NCI-H187 treated with DMSO at 0.1 percent for 48 hours (cell line): Measurements from ENCODE around the gene RFNG.

Experiments used
- DNase-seq: peaks from one replicate; lab custom pipeline; 2025; lab: John Stamatoyannopoulos, UW

RFNG gene

DNA sequence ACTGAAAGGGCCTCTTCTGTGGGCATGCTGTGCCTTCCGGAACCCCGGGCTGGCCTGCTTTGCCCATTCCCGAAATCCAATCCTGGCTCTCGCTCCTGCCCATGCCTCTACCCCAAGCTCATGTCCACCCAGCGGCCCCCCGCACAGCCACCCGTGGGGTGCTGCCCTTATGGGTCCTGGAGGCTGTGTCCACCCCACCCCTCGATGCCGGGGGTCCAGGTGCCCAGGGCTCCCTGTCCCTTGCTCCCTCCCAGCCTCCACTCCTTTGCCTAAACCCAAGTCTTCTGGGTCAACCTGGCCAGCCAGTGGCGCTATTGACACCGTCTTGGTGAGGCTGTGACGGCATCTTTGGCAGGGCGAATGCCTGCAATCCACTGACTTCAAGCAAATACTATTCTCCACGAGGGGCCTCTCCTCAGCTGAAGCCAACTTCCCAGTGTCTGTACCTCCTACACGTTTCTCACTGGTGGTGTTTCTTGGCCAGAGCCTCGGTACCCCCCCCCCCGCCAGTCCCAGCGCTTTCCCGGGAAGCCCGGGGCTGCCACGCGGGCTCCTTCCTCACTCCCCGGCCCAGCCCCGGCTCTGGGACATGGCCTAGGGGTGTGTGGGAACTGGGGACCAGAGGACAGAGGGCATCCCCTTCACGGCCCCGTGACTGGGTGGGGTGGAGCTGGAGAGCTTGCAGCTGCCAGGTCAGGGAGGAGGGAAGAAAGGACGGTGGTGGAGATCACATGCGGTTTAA is 26.2 kb upstream of the RFNG start:
- no peak for DNase-seq

DNA sequence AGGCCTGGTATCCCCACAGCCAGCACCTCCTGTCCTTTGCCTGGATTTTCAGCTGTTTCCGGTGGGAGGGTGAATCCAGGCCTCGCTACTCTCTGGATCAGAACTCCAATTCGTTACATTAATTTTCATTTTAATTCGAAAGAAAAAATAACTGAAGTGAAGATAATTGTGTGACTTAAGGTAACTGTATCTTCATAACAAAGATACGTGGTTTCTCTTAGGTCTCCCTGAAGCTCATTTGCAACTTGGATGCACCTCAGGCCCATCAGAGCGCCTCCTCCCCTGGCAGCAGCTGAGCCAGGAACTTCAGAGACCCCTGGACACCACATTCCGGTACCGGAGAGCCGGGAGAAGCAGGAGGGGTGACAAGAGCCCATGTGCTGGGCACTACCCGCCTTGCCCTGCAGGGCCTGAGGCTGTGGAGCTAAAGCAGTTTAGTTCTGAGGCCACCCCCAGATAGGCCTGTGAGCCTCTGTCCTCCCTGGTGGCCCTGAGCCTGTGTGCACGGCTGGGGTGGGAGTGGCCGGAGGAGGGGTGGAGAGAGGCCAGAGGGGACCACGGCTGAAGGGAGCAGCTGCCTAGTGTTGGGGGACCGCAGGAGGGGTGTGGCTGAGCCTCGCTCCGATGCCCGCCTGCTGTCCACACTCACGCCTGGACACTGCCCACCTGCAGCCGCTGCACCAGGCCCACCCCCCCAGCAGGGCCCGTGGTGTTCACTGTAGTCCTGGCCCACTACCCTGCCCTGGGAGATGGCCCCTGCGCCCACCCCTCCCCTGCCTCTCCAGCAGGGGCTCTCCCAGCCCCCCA is 25.4 kb upstream of the RFNG start:
- DNase-seq: no peak

DNA sequence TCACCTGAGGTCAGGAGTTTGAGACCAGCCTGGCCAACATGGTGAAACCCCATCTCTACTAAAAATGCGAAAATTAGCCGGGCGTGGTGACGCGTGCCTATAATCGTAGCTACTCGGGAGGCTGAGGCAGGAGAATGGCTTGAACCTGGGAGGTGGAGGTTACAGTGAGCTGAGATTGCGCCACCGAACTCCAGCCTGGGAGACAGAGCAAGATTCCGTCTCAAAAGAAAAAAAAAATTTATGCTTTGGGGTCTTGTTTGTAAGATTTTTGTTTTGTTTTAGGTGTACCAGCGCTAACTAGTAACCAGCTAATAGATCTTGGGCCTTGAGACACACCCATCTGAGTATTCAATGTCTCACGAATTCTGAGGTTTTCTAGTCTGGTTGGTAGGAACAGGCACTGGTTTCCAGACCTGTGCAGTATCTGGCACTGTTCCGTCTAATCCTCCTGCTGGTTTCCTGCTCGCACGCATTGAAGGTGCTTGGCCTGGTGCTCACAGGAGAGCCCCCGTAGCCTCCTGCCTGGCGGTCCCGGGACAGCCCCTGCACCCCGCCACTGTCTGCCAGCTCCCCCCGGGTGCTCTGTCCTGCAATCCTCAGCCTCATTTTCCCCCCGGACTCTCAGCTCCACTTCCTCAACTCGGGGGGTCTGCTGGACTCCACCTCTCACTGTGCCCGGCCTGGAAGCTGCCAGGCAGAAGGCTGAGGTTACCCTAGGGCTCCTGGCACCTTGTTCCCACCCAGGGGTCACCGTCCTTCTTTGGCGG is 24.6 kb upstream of the RFNG start:
- DNase-seq: no peak

DNA sequence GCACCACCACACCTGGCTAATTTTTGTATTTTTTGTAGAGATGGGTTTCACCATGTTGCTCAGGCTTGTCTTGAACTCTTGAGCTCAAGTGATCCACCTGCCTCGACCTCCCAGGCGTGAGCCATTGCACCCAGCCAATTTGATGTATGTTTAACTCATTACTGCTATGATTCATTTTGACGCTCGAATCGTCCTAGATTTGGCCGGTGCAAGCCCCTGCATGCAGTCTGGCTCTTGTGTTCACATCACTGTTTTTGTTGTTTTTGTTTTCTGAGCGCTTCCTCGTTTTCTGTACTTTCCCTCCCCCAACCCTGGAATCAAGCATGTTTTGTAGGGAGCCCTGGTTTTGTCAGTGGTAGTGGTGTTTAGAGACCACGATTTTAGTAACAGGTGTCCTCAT is 21.8 kb upstream of the RFNG start:
- DNase-seq: no peak

DNA sequence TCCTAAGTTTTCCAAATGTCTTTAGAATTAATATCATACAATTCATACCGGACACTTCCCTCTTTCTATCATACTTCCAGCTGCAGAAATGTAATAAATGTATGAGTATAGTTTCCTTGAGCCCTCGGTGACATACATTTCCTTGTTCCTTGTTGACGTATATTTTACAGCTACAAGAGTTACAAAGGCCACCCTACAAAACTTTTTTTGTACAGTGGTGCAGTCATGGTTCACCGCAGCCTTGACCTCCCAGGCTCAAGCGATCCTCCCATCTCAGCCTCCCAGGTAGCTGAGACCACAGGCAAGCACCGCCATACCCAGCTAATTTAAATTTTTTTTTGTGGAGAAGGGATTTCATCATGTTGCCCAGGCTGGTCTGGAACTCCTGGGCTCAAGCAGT is 21.2 kb upstream of the RFNG start:
- DNase-seq: no peak

DNA sequence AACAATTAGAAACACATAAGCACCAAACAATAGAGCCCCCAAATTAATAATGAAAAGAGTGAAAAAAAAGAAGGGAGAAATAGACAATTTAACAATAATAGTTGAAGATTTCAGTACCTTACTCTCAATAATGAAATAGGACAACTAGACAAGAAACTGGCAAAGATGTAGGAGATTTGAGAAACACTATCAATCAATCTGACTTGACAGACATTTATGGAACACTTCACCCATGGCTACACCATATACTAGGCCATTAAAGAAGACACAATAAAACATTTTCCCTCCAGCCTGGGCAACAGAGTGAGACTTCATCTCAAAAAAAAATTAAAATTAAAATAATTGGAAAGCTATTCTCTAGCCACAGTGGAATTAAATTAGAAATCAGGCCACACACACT is 19.0 kb upstream of the RFNG start:
- DNase-seq: no peak

DNA sequence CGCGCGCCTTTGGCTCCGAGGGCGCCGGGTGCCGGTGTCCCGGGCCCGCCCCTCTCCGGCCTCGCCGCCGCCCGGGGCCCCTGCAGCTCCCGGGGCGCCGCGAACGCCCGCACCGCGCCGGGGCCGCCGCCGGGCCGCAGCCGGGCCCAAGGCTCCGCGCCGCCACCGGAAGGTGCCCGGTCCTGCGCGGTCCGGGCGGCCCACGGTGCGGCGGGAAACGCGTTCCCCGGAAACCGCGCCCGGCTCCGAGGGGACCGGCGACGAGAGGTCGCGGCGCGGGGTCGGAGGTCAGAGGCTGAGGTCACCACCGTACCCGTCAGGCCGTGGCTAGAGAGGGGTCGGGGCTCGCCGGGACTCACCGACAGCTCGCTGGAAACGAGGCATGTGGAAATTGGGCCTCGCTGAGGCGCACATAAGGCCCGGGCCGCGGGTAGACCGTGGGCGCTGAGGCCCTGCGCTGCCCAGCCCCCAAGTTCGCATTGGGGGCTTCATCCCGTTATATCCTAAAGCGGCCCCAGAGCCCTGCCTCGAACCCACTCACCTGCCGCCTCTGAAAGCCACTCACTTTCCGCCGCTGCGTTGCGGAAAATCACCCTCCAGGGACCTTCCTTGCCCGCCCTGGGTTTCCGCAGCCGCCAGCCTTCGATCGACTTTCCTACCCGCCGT is 14.2 kb upstream of the RFNG start, which contains the start of gene DUS1L:
DUS1L (minus strand) TSS at position 167 of the 666 bp plus-strand sequence. CDS start 745 bp downstream, outside the sequence.
- DNase-seq: no peak

DNA sequence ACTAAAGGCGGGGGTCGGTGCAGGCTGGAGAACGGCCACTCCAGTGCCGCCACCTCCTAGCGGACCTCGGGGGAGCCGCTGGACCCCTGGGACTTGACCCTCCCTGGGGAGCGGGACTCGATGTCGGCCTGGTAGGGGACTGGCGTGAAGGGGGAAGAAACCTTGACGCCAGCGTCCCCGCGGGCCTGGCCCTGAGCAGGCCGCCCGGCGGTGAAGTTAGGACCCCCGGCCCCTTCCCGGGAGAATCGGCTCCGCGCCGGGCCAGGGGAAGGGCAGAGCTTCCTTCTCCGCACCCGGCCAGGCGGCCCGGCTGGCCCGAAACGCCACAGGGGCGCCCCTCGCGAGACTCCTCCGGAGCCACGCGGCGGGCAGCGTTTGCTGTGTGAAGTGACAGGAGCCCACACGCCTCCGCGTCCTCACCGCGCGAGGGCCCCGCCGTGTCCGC is 13.6 kb upstream of the RFNG start:
- DNase-seq: no peak

DNA sequence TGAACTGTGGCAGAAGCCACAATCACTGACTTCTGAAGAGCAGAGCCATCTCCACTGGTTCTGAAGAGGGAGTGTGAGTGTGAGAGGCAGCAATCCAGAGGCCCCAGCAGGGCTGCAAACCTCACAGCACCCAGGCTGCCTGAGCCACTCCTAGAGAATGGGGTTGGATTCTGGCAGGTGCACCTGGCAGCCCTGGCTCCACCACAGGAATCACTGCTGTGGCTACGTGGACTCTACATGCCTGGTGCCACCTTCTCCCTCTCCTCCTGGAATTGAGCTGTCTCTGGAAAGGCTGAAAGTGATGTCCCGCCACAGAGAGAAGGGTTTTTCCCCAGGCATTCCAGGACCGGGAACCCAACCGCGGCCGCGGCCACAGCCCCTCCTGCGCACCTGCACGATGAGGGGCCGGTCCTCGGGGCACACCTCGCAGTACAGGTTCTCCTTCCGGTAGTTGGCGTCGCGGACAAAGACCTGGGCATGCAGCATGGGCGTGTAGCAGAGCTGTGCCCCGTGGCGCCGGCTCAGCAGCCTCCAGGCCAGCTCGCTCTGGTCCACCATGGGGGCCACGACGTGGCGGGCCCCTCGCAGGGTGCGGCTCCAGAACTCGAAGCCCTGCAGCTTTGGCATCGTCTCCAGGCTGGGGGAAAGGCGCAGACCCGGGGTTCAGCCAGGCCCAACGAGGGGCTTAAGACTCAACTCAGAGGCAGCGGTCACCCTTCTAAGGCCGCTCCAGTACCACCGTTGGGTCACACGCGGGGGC is 13.0 kb upstream of the RFNG start:
- no peak for DNase-seq

DNA sequence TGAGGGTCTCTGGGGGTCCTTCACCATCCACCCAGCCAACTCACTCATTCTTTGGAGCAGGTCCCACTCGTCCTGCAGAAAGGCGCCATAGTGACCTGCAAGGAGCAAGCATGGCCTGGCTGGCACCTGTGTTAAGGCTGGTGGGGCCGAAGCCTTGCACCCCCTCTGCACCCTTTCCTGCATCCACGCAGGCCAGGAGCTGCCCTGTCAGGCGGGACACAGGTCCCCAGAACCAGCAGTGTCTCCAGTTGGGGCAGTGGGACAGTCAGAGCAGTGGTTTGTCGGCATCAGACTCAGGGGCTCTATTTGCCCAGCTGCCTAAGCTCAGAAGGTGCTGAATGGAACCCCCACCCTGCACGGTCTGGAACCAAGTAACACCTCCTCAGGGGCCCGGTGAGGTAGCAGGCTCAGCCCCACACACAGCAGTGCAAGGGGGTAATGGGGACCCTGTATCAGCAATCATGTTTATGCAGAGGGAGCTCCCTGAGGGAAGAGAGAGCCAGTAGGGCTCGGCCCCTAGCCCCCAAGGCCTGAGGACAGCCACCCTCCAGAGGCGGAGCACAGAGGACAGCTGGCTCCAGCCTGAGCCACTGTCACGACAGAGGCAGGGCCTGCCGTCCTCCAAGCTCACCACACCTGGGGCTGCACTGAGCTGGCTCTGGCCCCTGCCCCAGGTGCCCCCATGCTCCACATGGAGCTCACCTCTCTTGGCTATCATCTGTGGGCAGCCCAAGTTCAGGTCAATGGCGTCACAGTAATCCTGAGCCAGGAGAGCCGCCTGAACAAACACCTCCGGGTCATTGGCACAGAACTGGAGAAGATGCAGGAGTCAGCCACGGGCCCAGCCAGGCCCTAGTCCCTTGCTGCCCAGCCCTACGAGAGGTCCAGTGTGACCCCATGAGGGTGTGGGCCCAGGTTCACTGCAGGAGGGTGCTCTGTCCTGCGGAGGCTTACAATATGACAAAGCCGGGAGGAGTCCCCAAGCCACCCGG is 12.1 kb upstream of the RFNG start:
- DNase-seq: no peak

DNA sequence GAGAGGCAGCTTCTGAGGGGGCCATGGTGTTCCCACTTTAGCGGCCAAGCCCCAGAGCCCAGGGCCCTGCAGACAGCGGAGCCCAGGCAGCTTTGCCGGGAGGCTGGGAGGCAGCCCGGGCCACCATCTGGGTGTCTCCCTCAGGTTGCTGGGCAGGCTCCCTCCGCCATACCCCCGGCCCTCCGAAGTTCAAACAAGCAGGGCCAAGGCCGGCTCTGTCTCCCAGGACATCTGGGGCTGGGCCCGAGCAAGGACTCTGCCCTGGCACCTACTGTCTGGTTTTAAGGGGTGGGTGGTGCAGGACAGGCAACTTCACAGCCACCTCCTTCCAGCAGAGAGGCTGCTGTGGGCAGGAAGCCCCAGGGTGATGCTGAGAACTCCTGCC is 11.4 kb upstream of the RFNG start:
- DNase-seq: no peak

DNA sequence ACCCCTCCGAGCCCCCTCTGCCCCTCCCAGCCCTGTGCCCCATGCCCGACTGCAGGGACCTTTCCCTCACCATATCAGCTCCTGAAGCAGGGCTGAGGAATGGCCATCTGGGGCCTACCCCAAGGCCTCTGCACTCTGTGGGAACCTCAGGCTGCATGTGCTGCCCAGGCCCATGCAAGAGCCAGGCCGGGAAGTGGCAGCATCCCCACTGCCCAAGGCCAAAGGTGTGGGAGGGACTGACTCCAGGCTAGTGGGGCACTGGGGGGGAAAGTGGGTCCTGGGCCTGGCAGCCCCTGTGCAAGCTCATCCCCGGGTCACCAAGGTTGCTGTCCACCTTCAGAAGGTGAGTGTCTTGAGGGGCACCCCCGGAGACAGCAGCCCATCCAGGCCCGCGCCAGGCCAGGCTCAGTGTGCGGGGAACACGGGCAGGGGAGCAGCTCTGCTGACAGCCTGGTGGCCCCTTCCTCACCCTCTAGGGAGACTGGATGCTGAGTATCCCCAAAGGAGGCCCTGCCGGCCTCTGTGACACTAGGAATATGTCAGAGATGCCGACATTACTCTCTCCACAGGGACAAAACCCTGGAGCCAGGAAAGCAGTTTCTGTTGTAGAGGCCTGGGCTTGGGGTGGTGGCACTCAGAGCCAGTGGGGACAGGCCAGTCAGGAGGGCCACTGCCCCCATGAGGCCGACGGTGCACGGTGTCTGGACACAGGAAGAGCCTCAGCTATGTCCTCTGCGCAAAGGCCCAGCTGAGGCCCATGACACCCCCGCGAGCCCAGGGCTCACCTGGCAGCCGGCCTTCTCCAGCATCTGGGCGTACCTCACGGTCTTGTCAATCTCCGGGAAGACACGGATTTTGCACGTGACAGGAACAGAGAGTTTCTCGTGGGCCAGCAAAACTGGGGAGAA is 10.7 kb upstream of the RFNG start:
- no peak for DNase-seq

DNA sequence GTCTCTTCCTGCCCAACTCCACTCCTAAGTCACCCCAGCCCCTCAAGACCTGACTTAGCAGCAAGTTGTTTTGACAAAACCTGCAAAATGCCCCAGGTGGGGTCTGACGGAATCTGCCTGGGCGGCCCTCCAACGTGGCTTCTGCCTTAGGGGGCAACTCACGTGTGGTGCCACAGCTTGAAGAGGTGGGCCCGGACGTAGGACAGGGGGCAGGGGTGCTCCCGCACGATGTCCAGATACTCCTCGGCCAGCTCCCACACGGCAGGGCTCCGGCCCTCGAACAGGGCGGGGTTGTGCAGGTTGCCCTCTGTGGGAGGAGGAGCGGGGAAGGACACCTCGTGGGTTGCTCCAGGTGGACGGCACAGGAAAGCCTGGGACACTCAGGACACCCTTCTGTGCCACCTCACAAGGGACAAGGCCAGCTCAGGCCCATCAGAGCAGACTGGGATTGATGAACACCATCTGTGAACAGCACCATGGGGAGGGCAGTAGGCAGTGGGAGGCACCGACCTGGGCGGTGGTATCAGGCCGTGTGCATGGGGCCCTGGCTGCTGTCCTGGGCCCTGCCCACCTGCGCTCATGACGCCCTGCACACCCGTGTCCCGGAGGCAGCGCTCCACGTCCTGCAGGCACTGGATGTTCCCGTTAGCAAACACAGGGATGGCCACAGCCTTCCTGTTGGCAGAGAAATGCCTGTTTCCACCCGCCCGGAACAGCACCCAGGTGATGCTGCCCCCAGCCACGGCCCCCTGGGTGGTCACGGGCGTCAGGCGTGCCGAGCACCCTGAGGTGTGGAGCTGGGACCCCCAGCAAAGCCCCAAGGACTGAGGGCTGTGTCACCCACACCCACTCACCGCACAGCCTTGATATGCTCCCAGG is 9.7 kb upstream of the RFNG start:
- no peak for DNase-seq

DNA sequence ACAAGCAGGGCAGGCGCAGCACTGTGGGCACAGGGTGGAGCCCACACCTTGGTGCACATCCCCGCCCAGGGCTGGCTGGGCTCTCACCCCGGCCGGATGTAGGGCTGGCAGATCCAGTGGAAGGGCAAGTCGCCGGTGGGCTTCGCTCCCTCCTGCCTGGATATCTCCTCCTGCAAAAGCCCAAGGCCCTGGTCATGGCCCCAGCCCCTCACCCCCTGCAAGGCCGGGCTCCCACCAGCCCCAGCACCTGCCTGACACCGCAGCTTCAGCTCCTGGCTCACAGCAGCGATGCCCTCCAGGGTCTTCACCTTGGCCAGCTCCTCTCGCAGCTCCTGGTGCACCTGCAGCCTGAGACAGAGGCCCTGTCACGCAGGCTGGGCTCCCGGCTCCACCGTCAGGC is 9.0 kb upstream of the RFNG start:
- no peak for DNase-seq

DNA sequence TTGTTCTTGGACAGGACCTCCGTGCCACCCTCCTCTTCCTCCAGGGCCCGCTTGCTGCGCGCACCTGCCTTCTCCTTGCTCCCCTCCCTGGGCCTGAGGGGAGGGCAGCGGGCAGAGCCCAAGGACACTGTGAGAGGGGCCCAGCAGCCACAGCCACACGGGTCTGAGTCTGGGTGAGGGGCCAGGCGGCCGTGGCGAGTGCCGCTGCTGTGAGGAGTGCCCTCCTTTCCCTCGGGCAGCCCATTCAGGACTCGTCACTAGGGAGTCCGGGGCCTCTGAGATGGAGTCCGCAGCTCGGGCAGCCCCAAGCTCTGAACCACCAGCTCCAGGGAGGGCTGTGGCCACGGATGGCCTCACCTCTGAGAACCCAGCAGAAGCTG is 8.4 kb upstream of the RFNG start:
- no peak for DNase-seq

DNA sequence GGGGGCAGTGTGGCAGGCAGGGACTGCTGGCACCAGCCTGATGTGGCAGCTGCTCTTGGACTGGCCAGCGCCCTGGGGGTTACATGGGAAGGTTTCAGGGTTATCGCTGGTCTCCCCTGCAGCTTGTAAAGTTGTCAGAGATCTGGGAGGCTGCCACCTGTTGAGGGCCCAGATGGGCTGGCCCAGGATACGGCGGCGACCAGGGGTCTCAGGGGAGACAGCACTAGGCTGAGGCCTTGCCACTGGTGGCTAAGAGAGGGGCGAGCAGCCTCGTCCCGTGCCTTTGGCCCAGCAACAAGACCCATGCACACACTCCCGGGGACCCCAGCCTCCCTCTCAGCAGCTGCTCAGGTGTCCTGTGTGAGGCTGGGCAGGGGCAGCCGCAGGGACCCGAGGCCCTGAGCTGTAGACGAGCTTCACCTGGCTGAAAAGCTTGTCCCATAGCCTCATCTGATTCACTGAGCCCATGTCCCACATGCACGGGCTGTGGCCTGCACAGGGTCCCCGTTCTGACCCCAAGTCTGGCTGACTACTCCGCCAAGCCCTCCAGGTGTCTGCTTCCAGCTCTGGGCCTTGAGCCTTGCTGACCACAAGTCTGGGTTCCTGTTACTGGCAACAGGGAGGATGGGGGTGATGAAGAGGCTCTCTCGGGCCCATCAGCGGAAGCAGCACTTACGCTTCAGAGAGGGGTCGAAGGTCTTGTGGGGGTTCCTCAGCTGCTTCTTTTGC is 7.8 kb upstream of the RFNG start:
- no peak for DNase-seq

DNA sequence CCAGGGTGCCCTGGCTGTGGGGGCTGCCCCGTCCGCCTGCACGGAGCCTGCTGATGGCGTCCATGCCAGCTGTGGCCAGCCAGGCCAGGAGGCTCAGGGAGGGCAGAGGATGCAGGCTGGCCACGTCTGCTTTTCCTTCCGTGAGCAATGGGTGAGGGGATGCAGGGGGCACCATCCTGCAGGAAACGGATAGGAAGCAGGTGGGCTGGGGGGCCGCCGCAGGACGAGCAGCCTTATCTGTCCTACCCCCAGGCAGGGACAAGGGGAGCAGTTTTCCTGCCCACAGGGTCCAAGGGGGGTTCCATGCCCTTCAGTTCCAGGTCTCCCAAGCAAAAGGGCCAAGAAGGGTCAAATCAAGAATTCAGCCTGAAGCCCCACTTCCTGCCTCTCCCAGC is 7.2 kb upstream of the RFNG start:
- DNase-seq: no peak
